SK-N-SH treated with all-trans-retinoic acid at 6 μM for 48 hours (cell line): ENCODE results near the gene CDK5RAP2.

ENCODE experiments used
- ATAC-seq: fragments of 200-7000 bp; cut with Tn5 transposase; 3 replicates; pipeline ENCODE4 v1.9.1; 2020; ENCODE audit warnings: mild to moderate bottlenecking, moderate library complexity
- ARNTL ChIP-seq: fragments of 450-650 bp; formaldehyde crosslinking; IDR thresholded peaks from 2 replicates; pipeline ENCODE4 v1.5.0; 2020; ENCODE audit warnings: low read depth, mild to moderate bottlenecking, moderate library complexity, borderline replicate concordance
- BACH2 ChIP-seq: fragments of 250-450 bp; sonication (Bioruptor Pico); IDR thresholded peaks from 2 replicates; pipeline ENCODE4 v1.9.0; 2021; ENCODE audit warnings: mild to moderate bottlenecking, borderline replicate concordance
- CSDC2 ChIP-seq: fragments of 250-450 bp; sonication (Bioruptor Pico); IDR thresholded peaks from 2 replicates; pipeline ENCODE4 v1.5.0; 2020; ENCODE audit warnings: mild to moderate bottlenecking, moderate library complexity
- CSRNP3 ChIP-seq: fragments of 250-450 bp; sonication (Bioruptor Pico); IDR thresholded peaks from 2 replicates; pipeline ENCODE4 v1.5.1; 2021; ENCODE audit warnings: mild to moderate bottlenecking, moderate library complexity
- GLIS3 ChIP-seq: fragments of 250-450 bp; sonication (Bioruptor Pico); IDR thresholded peaks from 2 replicates; pipeline ENCODE4 v1.5.0; 2020; ENCODE audit warnings: mild to moderate bottlenecking, moderate library complexity
- ISL1 ChIP-seq: fragments of 250-450 bp; sonication (Bioruptor Pico); IDR thresholded peaks from 2 replicates; pipeline ENCODE4 v2.1.2; 2022; ENCODE audit warnings: mild to moderate bottlenecking, moderate library complexity
- OSR1 ChIP-seq: fragments of 250-450 bp; sonication (Bioruptor Pico); IDR thresholded peaks from 2 replicates; pipeline ENCODE4 v1.8.0; 2022; ENCODE audit warnings: moderate library complexity, mild to moderate bottlenecking, inconsistent platforms
- POU6F1 ChIP-seq: fragments of 250-450 bp; sonication (Bioruptor Pico); IDR thresholded peaks from 2 replicates; pipeline ENCODE4 v1.8.0; 2021; ENCODE audit warnings: low read depth, mild to moderate bottlenecking, moderate library complexity, borderline replicate concordance
- PPARA ChIP-seq: fragments of 250-450 bp; sonication (Bioruptor Pico); IDR thresholded peaks from 2 replicates; pipeline ENCODE4 v1.5.0; 2020; ENCODE audit warnings: mild to moderate bottlenecking, borderline replicate concordance
- SNAI2 ChIP-seq: fragments of 250-450 bp; sonication (Bioruptor Pico); IDR thresholded peaks from 2 replicates; pipeline ENCODE4 v1.5.0; 2020; ENCODE audit warnings: mild to moderate bottlenecking, moderate library complexity
- TCF4 ChIP-seq: fragments of 250-450 bp; sonication (Bioruptor Pico); IDR thresholded peaks from 2 replicates; pipeline ENCODE4 v1.8.0; 2021; ENCODE audit warnings: mild to moderate bottlenecking, moderate library complexity, borderline replicate concordance
- TOX ChIP-seq: fragments of 250-450 bp; sonication (Bioruptor Pico); IDR thresholded peaks from 2 replicates; pipeline ENCODE4 v1.8.0; 2021; ENCODE audit warnings: mild to moderate bottlenecking, moderate library complexity, borderline replicate concordance
- TSHZ2 ChIP-seq: fragments of 250-450 bp; sonication (Bioruptor Pico); IDR thresholded peaks from 2 replicates; pipeline ENCODE4 v1.5.0; 2020; ENCODE audit warnings: mild to moderate bottlenecking, moderate library complexity
- ZFP3 ChIP-seq: fragments of 250-450 bp; sonication (Bioruptor Pico); IDR thresholded peaks from 2 replicates; pipeline ENCODE4 v1.5.0; 2020; ENCODE audit warnings: mild to moderate bottlenecking, moderate library complexity
- ZFP30 ChIP-seq: fragments of 450-650 bp; formaldehyde crosslinking; IDR thresholded peaks from 2 replicates; pipeline ENCODE4 v1.5.0; 2022; ENCODE audit warnings: mild to moderate bottlenecking, moderate library complexity
- ZNF565 ChIP-seq: fragments of 450-650 bp; formaldehyde crosslinking; conservative IDR thresholded peaks from 2 replicates; pipeline ENCODE4 v1.5.0; 2020; ENCODE audit warnings: low read depth, mild to moderate bottlenecking, moderate library complexity
- ZNF70 ChIP-seq: fragments of 450-650 bp; formaldehyde crosslinking; IDR thresholded peaks from 2 replicates; pipeline ENCODE4 v1.5.0; 2020; ENCODE audit warnings: mild to moderate bottlenecking, moderate library complexity
- TF ChIP-seq, protein P1 (sequence below): fragments of 250-450 bp; sonication (Bioruptor Pico); IDR thresholded peaks from 2 replicates; pipeline ENCODE4 v1.5.1; 2020; ENCODE audit warnings: low read depth, mild to moderate bottlenecking, moderate library complexity
- TF ChIP-seq, protein P2 (sequence below): fragments of 250-450 bp; sonication (Bioruptor Pico); IDR thresholded peaks from 2 replicates; pipeline ENCODE4 v1.8.0; 2020; ENCODE audit warnings: mild to moderate bottlenecking, moderate library complexity, borderline replicate concordance

CDK5RAP2 gene

GRCh38 chr9:120510816-120511215, 69.2 kb downstream of the CDK5RAP2 start:
- TF ChIP-seq ZFP3 (CRISPR knock-in tag) (no peak), ZNF70 (CRISPR knock-in tag) (no peak), ZFP30 (CRISPR knock-in tag) (no peak), CSDC2 (no peak), TOX (CRISPR knock-in tag) (no peak), PPARA (CRISPR knock-in tag) (no peak), OSR1 (CRISPR knock-in tag) (no peak), ISL1 (CRISPR knock-in tag) (no peak), GLIS3 (no peak), ARNTL (no peak), ZNF565 (CRISPR knock-in tag) (no peak), TSHZ2 (CRISPR knock-in tag) (no peak), CSRNP3 (CRISPR knock-in tag) (no peak), TCF4 (CRISPR knock-in tag) (no peak), SNAI2 (CRISPR knock-in tag) (no peak)
- TF ChIP-seq, protein P1, sequence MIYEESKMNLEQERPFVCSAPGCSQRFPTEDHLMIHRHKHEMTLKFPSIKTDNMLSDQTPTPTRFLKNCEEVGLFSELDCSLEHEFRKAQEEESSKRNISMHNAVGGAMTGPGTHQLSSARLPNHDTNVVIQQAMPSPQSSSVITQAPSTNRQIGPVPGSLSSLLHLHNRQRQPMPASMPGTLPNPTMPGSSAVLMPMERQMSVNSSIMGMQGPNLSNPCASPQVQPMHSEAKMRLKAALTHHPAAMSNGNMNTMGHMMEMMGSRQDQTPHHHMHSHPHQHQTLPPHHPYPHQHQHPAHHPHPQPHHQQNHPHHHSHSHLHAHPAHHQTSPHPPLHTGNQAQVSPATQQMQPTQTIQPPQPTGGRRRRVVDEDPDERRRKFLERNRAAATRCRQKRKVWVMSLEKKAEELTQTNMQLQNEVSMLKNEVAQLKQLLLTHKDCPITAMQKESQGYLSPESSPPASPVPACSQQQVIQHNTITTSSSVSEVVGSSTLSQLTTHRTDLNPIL (CRISPR knock-in tag) = no peak
- TF ChIP-seq, protein P2, sequence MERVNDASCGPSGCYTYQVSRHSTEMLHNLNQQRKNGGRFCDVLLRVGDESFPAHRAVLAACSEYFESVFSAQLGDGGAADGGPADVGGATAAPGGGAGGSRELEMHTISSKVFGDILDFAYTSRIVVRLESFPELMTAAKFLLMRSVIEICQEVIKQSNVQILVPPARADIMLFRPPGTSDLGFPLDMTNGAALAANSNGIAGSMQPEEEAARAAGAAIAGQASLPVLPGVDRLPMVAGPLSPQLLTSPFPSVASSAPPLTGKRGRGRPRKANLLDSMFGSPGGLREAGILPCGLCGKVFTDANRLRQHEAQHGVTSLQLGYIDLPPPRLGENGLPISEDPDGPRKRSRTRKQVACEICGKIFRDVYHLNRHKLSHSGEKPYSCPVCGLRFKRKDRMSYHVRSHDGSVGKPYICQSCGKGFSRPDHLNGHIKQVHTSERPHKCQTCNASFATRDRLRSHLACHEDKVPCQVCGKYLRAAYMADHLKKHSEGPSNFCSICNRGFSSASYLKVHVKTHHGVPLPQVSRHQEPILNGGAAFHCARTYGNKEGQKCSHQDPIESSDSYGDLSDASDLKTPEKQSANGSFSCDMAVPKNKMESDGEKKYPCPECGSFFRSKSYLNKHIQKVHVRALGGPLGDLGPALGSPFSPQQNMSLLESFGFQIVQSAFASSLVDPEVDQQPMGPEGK (CRISPR knock-in tag) = no peak

GRCh38 chr9:120507936-120508510, 71.9 kb downstream of the CDK5RAP2 start:
- ATAC-seq = no peak
- TF ChIP-seq BACH2 (CRISPR knock-in tag) = no peak
- TF ChIP-seq POU6F1 (CRISPR knock-in tag) = no peak
- TF ChIP-seq ZFP3 (CRISPR knock-in tag) = no peak
- no peak for TF ChIP-seq TSHZ2 (CRISPR knock-in tag)
- TF ChIP-seq OSR1 (CRISPR knock-in tag) = no peak
- TF ChIP-seq ZNF70 (CRISPR knock-in tag) = no peak
- TF ChIP-seq ISL1 (CRISPR knock-in tag) = no peak
- TF ChIP-seq CSDC2 = no peak
- no peak for TF ChIP-seq PPARA (CRISPR knock-in tag)
- no peak for TF ChIP-seq CSRNP3 (CRISPR knock-in tag)
- no peak for TF ChIP-seq TOX (CRISPR knock-in tag)

More at GRCh38 chr9:120510816-120511215, 69.2 kb downstream of the CDK5RAP2 start:
- no peak for ATAC-seq
